PC-3 (cell line): Measurements from ENCODE around the gene DGKE.

Experiments
- CTCF ChIP-seq: fragments of 300-600 bp; sonication (generic); conservative IDR thresholded peaks from 2 replicates; pipeline ENCODE4 v1.5.1; 2017; ENCODE audit warnings: antibody characterized with exemption, low read depth, mild to moderate bottlenecking, low read length
- EZH2 ChIP-seq: fragments of 300-600 bp; sonication (generic); IDR thresholded peaks from one replicate; pipeline ENCODE4 v1.6.1; 2017; ENCODE audit warnings: antibody characterized with exemption, mild to moderate bottlenecking, low read length; ENCODE audit not compliant: unreplicated experiment
- EZH2phosphoT487 ChIP-seq: fragments of 300-600 bp; sonication (generic); IDR thresholded peaks from 2 replicates; pipeline ENCODE4 v1.6.1; 2018; ENCODE audit warnings: mild to moderate bottlenecking, antibody characterized with exemption, low read length, borderline replicate concordance

DNA sequence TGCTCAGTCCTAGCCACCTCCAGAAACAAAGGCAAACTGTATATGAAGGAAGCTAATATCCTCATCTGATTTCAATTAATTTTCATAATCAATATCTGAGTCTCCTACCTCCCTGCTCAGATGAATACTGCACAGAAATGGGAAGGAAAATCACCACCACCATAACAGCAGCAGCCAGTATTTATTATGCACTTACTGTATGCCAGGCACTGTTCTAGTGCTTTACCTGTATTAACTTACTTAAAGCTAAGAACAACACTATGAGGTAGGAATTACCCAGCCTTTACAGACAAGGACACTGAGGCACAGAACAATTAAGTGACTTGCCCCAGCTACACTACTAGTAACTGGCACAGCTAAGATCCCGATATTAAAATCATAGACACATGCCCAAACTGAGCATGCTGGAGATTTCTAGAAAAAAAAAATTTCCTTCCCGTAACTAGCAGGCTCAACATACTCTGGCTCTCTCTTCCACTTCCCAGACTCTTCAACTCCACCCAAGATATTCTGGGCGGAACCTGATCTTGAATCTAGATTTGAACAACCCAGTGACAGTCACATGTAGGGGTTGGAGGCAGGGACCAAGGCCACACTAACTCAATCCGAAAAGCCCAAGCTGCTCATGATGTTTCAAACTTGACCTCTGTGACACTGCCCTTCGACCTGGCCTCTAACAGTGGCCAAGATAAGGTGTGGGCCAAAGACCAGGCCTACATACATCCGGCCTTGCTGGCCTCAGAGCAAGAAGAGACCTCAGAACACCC is 76.0 kb downstream of the DGKE start:
- TF ChIP-seq EZH2 (no peak), CTCF (no peak), EZH2phosphoT487 (no peak)
